DOHH2 (cell line): ENCODE measurements around the gene GRIA2.

Experiments
- CTCF ChIP-seq: fragments of 200-600 bp; sonication (generic); IDR thresholded peaks from one replicate; pipeline ENCODE4 v1.5.1; 2014; ENCODE audit warnings: antibody characterized with exemption, mild to moderate bottlenecking, low read depth, low read length; ENCODE audit not compliant: poor library complexity, severe bottlenecking
- EZH2phosphoT487 ChIP-seq: fragments of 200-600 bp; sonication (generic); IDR thresholded peaks from 2 replicates; pipeline ENCODE4 v1.6.1; 2017; ENCODE audit warnings: borderline replicate concordance, mild to moderate bottlenecking, antibody characterized with exemption, low read length, moderate library complexity, mixed read lengths

DNA sequence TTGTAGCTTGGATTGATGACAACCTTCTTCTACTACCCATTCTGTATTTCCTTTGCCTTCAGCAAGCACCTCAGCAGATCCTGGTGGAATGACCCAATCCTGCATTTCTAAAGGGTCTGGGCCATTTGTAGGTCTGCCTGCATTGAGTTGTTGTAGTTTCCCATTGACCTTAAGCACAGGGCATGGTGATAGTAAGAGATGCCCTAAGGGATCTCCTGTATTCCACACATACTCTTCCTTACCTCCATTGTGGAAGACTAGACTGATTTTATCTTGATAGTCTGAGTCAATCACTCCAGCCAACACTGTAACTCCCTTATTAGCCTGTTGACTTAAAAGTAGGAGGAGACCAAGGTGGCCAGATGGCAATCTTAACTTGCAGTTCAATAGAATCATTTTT is 184.5 kb downstream of the GRIA2 start:
- TF ChIP-seq CTCF = no peak
- TF ChIP-seq EZH2phosphoT487 = no peak
